ENCODE data around the gene PIP.
"Not testable (repeated sequence)": the region's sequence is repeated elsewhere in the genome, so short reads cannot be mapped to it uniquely, and the experiment has no call there.

PIP gene

GRCh38 chr7:143177374-143178119 is 45.7 kb downstream of the PIP start:
- no peak for DNase-seq (ENCODE audit: low spot score)
- no peak for FAIRE-seq

GRCh38 chr7:143180771-143181170 is 48.9 kb downstream of the PIP start:
- not testable (repeated sequence) for DNase-seq (ENCODE audit: low spot score); FAIRE-seq

GRCh38 chr7:143181349-143181748 is 49.5 kb downstream of the PIP start:
- FAIRE-seq (no peak), DNase-seq (ENCODE audit: low spot score) (no peak)

- FAIRE-seq (no peak), DNase-seq (ENCODE audit: low spot score) (no peak)
Observed at GRCh38 chr7:143183024-143183423, 51.1 kb downstream of the PIP start, which contains the start of gene TAS2R39. TSS of gene TAS2R39 (plus strand) at chr7:143183419. CDS start at chr7:143183419, 0 bp downstream.

- DNase-seq (ENCODE audit: low spot score) (no peak), FAIRE-seq (no peak)
Observed at GRCh38 chr7:143185551-143185950, 53.7 kb downstream of the PIP start.

DNA sequence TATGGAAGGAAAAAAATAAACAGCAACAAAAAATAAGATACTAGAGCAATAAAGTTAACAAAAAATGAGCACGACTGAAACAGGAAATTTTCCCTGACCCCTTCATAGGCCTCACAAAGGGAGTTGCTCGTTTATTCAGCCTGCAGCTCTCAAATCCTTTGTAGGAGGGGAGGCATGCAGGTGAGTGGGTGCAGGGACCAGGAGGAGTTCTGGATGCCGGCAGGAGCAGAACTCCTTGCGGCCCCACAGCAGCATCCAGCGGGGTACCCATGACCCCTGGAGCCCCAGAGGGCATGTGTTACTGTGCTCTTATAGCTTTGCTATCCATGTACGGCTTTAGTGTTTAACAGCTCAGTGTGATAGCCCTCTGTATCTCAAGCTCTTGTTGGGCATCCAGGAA is 57.1 kb downstream of the PIP start:
- FAIRE-seq (no peak), DNase-seq (ENCODE audit: low spot score) (no peak)

Measured in RCC 7860 (cell line).